OCI-LY1 (cell line): Measurements from ENCODE around the gene FAM24B.

Source experiments
- H2AFZ ChIP-seq: fragments of 200-600 bp; sonication (generic), shearing (Covaris generic); 2 replicates; pipeline ENCODE4 v1.6.0; 2014; ENCODE audit warnings: antibody characterized with exemption, mild to moderate bottlenecking, low read length
- H3F3A ChIP-seq: fragments of 200-600 bp; sonication (generic), shearing (Covaris generic); 2 replicates; pipeline ENCODE4 v1.6.0; 2014; ENCODE audit warnings: mild to moderate bottlenecking, antibody characterized with exemption, low read length, moderate library complexity; ENCODE audit not compliant: insufficient read depth
- H3K27ac ChIP-seq: fragments of 200-600 bp; sonication (generic); 2 replicates; pipeline ENCODE4 v1.5.1; 2014; ENCODE audit warnings: low read length, mixed run types, mild to moderate bottlenecking, low read depth; ENCODE audit not compliant: poor library complexity, severe bottlenecking
- H3K27me3 ChIP-seq: fragments of 200-600 bp; sonication (generic); 2 replicates; pipeline ENCODE4 v1.6.0; 2014; ENCODE audit warnings: antibody characterized with exemption, mild to moderate bottlenecking, low read length, moderate library complexity; ENCODE audit not compliant: insufficient read depth
- H3K36me3 ChIP-seq: fragments of 200-600 bp; sonication (generic); 2 replicates; pipeline ENCODE4 v1.6.1; 2014; ENCODE audit warnings: mild to moderate bottlenecking, antibody characterized with exemption, low read length, moderate library complexity, mixed read lengths; ENCODE audit not compliant: insufficient read depth
- H3K4me1 ChIP-seq: fragments of 200-600 bp; sonication (generic); 2 replicates; pipeline ENCODE4 v1.5.1; 2014; ENCODE audit warnings: mild to moderate bottlenecking, low read length, moderate library complexity; ENCODE audit not compliant: insufficient read depth, severe bottlenecking
- H3K4me2 ChIP-seq: fragments of 200-600 bp; sonication (generic), shearing (Covaris generic); 2 replicates; pipeline ENCODE4 v1.6.1; 2014; ENCODE audit warnings: low read length
- H3K4me3 ChIP-seq: fragments of 200-600 bp; sonication (generic); 2 replicates; pipeline ENCODE4 v1.5.1; 2014; ENCODE audit warnings: low read length, low read depth, mild to moderate bottlenecking, mixed read lengths; ENCODE audit not compliant: poor library complexity, severe bottlenecking
- H3K79me2 ChIP-seq: fragments of 200-600 bp; shearing (Covaris generic); 2 replicates; pipeline ENCODE4 v1.6.1; 2016; ENCODE audit warnings: mixed run types, low read length, mixed read lengths; ENCODE audit not compliant: insufficient read depth
- H3K9ac ChIP-seq: fragments of 200-600 bp; sonication (generic), shearing (Covaris generic); 2 replicates; pipeline ENCODE4 v1.6.1; 2014; ENCODE audit warnings: mild to moderate bottlenecking, low read length, mixed read lengths
- H3K9me2 ChIP-seq: fragments of 200-600 bp; sonication (generic), shearing (Covaris generic); 2 replicates; pipeline ENCODE4 v1.6.1; 2014; ENCODE audit warnings: low read depth, mild to moderate bottlenecking, low read length, mixed read lengths
- H3K9me3 ChIP-seq: fragments of 200-600 bp; shearing (Covaris generic); 2 replicates; pipeline ENCODE4 v1.6.1; 2014; ENCODE audit warnings: low read length, mixed read lengths
- H4K20me1 ChIP-seq: fragments of 200-600 bp; sonication (generic), shearing (Covaris generic); 2 replicates; pipeline ENCODE4 v1.6.0; 2016; ENCODE audit warnings: mild to moderate bottlenecking, low read length; ENCODE audit not compliant: insufficient read depth
- CTCF ChIP-seq: fragments of 200-600 bp; sonication (generic), shearing (Covaris generic); IDR thresholded peaks from 2 replicates; pipeline ENCODE4 v1.5.1; 2017; ENCODE audit warnings: mild to moderate bottlenecking, antibody characterized with exemption, low read length, moderate library complexity, mixed read lengths
- EZH2 ChIP-seq: fragments of 200-600 bp; sonication (generic), shearing (Covaris generic); IDR thresholded peaks from 2 replicates; pipeline ENCODE4 v1.8.0; 2017; ENCODE audit warnings: borderline replicate concordance, mixed run types, mild to moderate bottlenecking, antibody characterized with exemption, low read length, moderate library complexity, mixed read lengths

Gene FAM24B

GRCh38 chr10:122855745-122856144 is 23.6 kb downstream of the FAM24B start:
- no peaks in the 10 kb centered on the region for H3F3A ChIP-seq
- no peak for TF ChIP-seq CTCF
- TF ChIP-seq EZH2 = no peak
- H2AFZ ChIP-seq = no peak overlapping the region
- H3K4me1 ChIP-seq = no peaks in the 10 kb centered on the region
- no peak overlapping the region for H3K9ac ChIP-seq
- no peak overlapping the region for H3K4me2 ChIP-seq
- H3K27ac ChIP-seq = no peak overlapping the region
- no peaks in the 10 kb centered on the region for H3K79me2 ChIP-seq
- no peaks in the 10 kb centered on the region for H3K27me3 ChIP-seq
- peaks cover 31% of the 10 kb centered on the region for H3K36me3 ChIP-seq
- H3K9me2 ChIP-seq = no peaks in the 10 kb centered on the region
- H3K9me3 ChIP-seq = no peaks in the 10 kb centered on the region
- H4K20me1 ChIP-seq = no peaks in the 10 kb centered on the region
- H3K4me3 ChIP-seq = no peak overlapping the region

GRCh38 chr10:122854648-122855047 is 24.7 kb downstream of the FAM24B start:
- H2AFZ ChIP-seq = no peak overlapping the region
- no peaks in the 10 kb centered on the region for H4K20me1 ChIP-seq
- TF ChIP-seq EZH2 = no peak
- no peak for TF ChIP-seq CTCF
- no peaks in the 10 kb centered on the region for H3F3A ChIP-seq
- no peak overlapping the region for H3K27ac ChIP-seq
- no peaks in the 10 kb centered on the region for H3K79me2 ChIP-seq
- H3K9me2 ChIP-seq = no peaks in the 10 kb centered on the region
- H3K4me1 ChIP-seq = no peaks in the 10 kb centered on the region
- H3K4me2 ChIP-seq = no peak overlapping the region
- H3K4me3 ChIP-seq = no peak overlapping the region
- H3K9me3 ChIP-seq = no peaks in the 10 kb centered on the region
- peaks cover 31% of the 10 kb centered on the region for H3K36me3 ChIP-seq
- no peaks in the 10 kb centered on the region for H3K27me3 ChIP-seq
- H3K9ac ChIP-seq = no peak overlapping the region

GRCh38 chr10:122853665-122854313 is 25.6 kb downstream of the FAM24B start:
- H3K79me2 ChIP-seq = no peaks in the 10 kb centered on the region
- H4K20me1 ChIP-seq = no peaks in the 10 kb centered on the region
- no peak overlapping the region for H2AFZ ChIP-seq
- no peak overlapping the region for H3K4me3 ChIP-seq
- H3K9me2 ChIP-seq = no peaks in the 10 kb centered on the region
- no peak overlapping the region for H3K9ac ChIP-seq
- H3F3A ChIP-seq = no peaks in the 10 kb centered on the region
- no peak for TF ChIP-seq EZH2
- TF ChIP-seq CTCF = no peak
- H3K27me3 ChIP-seq = no peaks in the 10 kb centered on the region
- peaks cover 31% of the 10 kb centered on the region for H3K36me3 ChIP-seq
- no peak overlapping the region for H3K27ac ChIP-seq
- no peaks in the 10 kb centered on the region for H3K4me1 ChIP-seq
- H3K4me2 ChIP-seq = no peak overlapping the region
- H3K9me3 ChIP-seq = no peaks in the 10 kb centered on the region
